ENCODE data around the gene ADAMTS13.

- TF ChIP-seq CTCF (IDR thresholded peaks at IDR 0.05 in 4 of 5, conservative IDR thresholded peaks at IDR 0.05 in 1 of 5) (no peak), POLR2A (IDR thresholded peaks at IDR 0.05) (no peak)
Observed at GRCh38 chr9:133449760-133450159, 27.6 kb downstream of the ADAMTS13 start.
